MM.1S (cell line): ENCODE measurements around the gene ZBTB46.

Experiments
- CTCF ChIP-seq: fragments of 300-600 bp; sonication (generic); IDR thresholded peaks from 2 replicates; pipeline ENCODE4 v1.5.1; 2016; ENCODE audit warnings: antibody characterized with exemption, low read length, mixed read lengths
- EZH2 ChIP-seq: fragments of 300-600 bp; sonication (generic); optimal IDR thresholded peaks from 2 replicates; pipeline ENCODE3; 2017; ENCODE audit warnings: low read depth, mild to moderate bottlenecking, antibody characterized with exemption, low read length, mixed read lengths
- EZH2phosphoT487 ChIP-seq: fragments of 300-600 bp; sonication (generic); IDR thresholded peaks from 2 replicates; pipeline ENCODE4 v1.6.1; 2018; ENCODE audit warnings: antibody characterized with exemption, low read length

GRCh38 chr20:63767886-63768285, 63.2 kb downstream of the ZBTB46 start:
- TF ChIP-seq CTCF (no peak), EZH2 (no peak), EZH2phosphoT487 (no peak)
